Activated T-cell treated with anti-CD3 and anti-CD28 coated beads, Interleukin-2, amount 50 U/mL, for 4 hours (primary cell): ENCODE measurements around the gene TEX101. TPM values are rescaled to one million over a fixed set of nuclear protein-coding genes. Genes with fewer than 3 reads are reported as not detected.
"Not testable (repeated sequence)": the region's sequence is repeated elsewhere in the genome, so short reads cannot be mapped to it uniquely, and the experiment has no call there.

ENCODE experiments used
- ATAC-seq, 2 donors: fragments of 200-7000 bp; cut with Tn5 transposase; one replicate each; pipeline ENCODE4 v1.10.0; 2021
- DNase-seq: peaks from one replicate; pipeline ENCODE4 v3.0.0-alpha.2; 2020
- H3K27me3 Mint-ChIP-seq: one replicate; pipeline ENCODE4 v1.8.0; 2021; ENCODE audit warnings: low read depth, mixed read lengths
- H3K36me3 Mint-ChIP-seq: one replicate; pipeline ENCODE4 v1.8.0; 2022; ENCODE audit warnings: mixed read lengths; ENCODE audit not compliant: insufficient read depth
- H3K4me1 Mint-ChIP-seq: one replicate; pipeline ENCODE4 v1.8.0; 2021; ENCODE audit warnings: low read depth, mixed read lengths
- H3K4me3 Mint-ChIP-seq: one replicate; pipeline ENCODE4 v1.8.0; 2021; ENCODE audit warnings: mild to moderate bottlenecking, moderate library complexity, mixed read lengths
- H3K9me3 Mint-ChIP-seq: one replicate; pipeline ENCODE4 v1.8.0; 2021; ENCODE audit warnings: mixed read lengths
- total RNA-seq, 3 donors: library from RNA; stranded (reverse); gene quantifications; one replicate each; pipeline ENCODE4 v1.2.1, GENCODE V29; 2021

TEX101 gene
- total RNA-seq, 3 donors from 2014 or later, result not detected

GRCh38 chr19:43430976-43431375, 16.3 kb downstream of the TEX101 start:
- no peak for ATAC-seq
- no peaks in the 10 kb centered on the region for H3K27me3 Mint-ChIP-seq
- peaks cover 10% of the 10 kb centered on the region for H3K4me1 Mint-ChIP-seq
- no peaks in the 10 kb centered on the region for H3K36me3 Mint-ChIP-seq
- no peak overlapping the region for H3K4me3 Mint-ChIP-seq
- no peak for DNase-seq
- no peaks in the 10 kb centered on the region for H3K9me3 Mint-ChIP-seq

- DNase-seq (no peak), ATAC-seq (no peak)
- no peaks in the 10 kb centered on the region for H3K36me3 Mint-ChIP-seq
- no peaks in the 10 kb centered on the region for H3K27me3 Mint-ChIP-seq
- no peaks in the 10 kb centered on the region for H3K9me3 Mint-ChIP-seq
- H3K4me1 Mint-ChIP-seq, result peaks cover 30% of the 10 kb centered on the region
- no peak overlapping the region for H3K4me3 Mint-ChIP-seq
These were observed 18.6 kb downstream of the TEX101 start for GRCh38 chr19:43433358-43433673.

- ATAC-seq, result no peak
- no peaks in the 10 kb centered on the region for H3K36me3 Mint-ChIP-seq
- no peak for DNase-seq
- H3K4me1 Mint-ChIP-seq, result peaks cover 34% of the 10 kb centered on the region
- H3K27me3 Mint-ChIP-seq, result no peaks in the 10 kb centered on the region
- H3K9me3 Mint-ChIP-seq, result no peaks in the 10 kb centered on the region
- H3K4me3 Mint-ChIP-seq, result no peak overlapping the region
These were observed 19.0 kb downstream of the TEX101 start for GRCh38 chr19:43433689-43434088.

GRCh38 chr19:43435775-43436174, 21.1 kb downstream of the TEX101 start:
- H3K36me3 Mint-ChIP-seq, result no peaks in the 10 kb centered on the region
- DNase-seq (no peak), ATAC-seq (no peak)
- no peak overlapping the region for H3K4me3 Mint-ChIP-seq
- H3K4me1 Mint-ChIP-seq, result peaks cover 51% of the 10 kb centered on the region
- H3K27me3 Mint-ChIP-seq, result no peaks in the 10 kb centered on the region
- H3K9me3 Mint-ChIP-seq, result no peaks in the 10 kb centered on the region

- not testable (repeated sequence) for ATAC-seq, H3K9me3 Mint-ChIP-seq, H3K36me3 Mint-ChIP-seq, DNase-seq, H3K27me3 Mint-ChIP-seq, H3K4me3 Mint-ChIP-seq
- H3K4me1 Mint-ChIP-seq, result peaks cover 51% of the 10 kb centered on the region
These were observed 22.6 kb downstream of the TEX101 start for GRCh38 chr19:43437284-43437683.

GRCh38 chr19:43437712-43438111, 23.0 kb downstream of the TEX101 start:
- H3K36me3 Mint-ChIP-seq, result no peaks in the 10 kb centered on the region
- no peak for DNase-seq
- H3K4me1 Mint-ChIP-seq, result peaks cover 50% of the 10 kb centered on the region
- H3K27me3 Mint-ChIP-seq, result no peaks in the 10 kb centered on the region
- H3K4me3 Mint-ChIP-seq, result no peak overlapping the region
- ATAC-seq, result no peak
- no peaks in the 10 kb centered on the region for H3K9me3 Mint-ChIP-seq

GRCh38 chr19:43438291-43439031, 23.8 kb downstream of the TEX101 start:
- peaks cover 44% of the 10 kb centered on the region for H3K4me1 Mint-ChIP-seq
- no peaks in the 10 kb centered on the region for H3K36me3 Mint-ChIP-seq
- H3K27me3 Mint-ChIP-seq, result no peaks in the 10 kb centered on the region
- no peak for DNase-seq
- ATAC-seq, result peak in 1 of 2 donors; percentile 38
- H3K4me3 Mint-ChIP-seq, result peak overlapping the region; percentile 4
- H3K9me3 Mint-ChIP-seq, result no peaks in the 10 kb centered on the region

- Mint-ChIP-seq H3K9me3 (no peaks in the 10 kb centered on the region), H3K36me3 (no peaks in the 10 kb centered on the region), H3K27me3 (no peaks in the 10 kb centered on the region), H3K4me3 (peak overlapping the region; percentile 4), H3K4me1 (peaks cover 46% of the 10 kb centered on the region)
- DNase-seq (peak; percentile 27), ATAC-seq (peak; percentile 53 to 83)
These were observed 24.5 kb downstream of the TEX101 start for GRCh38 chr19:43439032-43439708.

- peaks cover 46% of the 10 kb centered on the region for H3K4me1 Mint-ChIP-seq
These were observed 25.0 kb downstream of the TEX101 start for GRCh38 chr19:43439709-43440063.

GRCh38 chr19:43441716-43442115, 27.0 kb downstream of the TEX101 start:
- H3K36me3 Mint-ChIP-seq, result no peaks in the 10 kb centered on the region
- peaks cover 42% of the 10 kb centered on the region for H3K4me1 Mint-ChIP-seq
- H3K4me3 Mint-ChIP-seq, result no peak overlapping the region
- no peak for DNase-seq
- no peaks in the 10 kb centered on the region for H3K9me3 Mint-ChIP-seq
- no peak for ATAC-seq
- H3K27me3 Mint-ChIP-seq, result no peaks in the 10 kb centered on the region

More at GRCh38 chr19:43439709-43440063, 25.0 kb downstream of the TEX101 start:
- ATAC-seq (no peak), DNase-seq (no peak)
- Mint-ChIP-seq H3K36me3 (no peaks in the 10 kb centered on the region), H3K27me3 (no peaks in the 10 kb centered on the region), H3K9me3 (no peaks in the 10 kb centered on the region), H3K4me3 (no peak overlapping the region)

- not testable (repeated sequence) for H3K4me3 Mint-ChIP-seq, H3K27me3 Mint-ChIP-seq, ATAC-seq, H3K36me3 Mint-ChIP-seq, DNase-seq, H3K9me3 Mint-ChIP-seq
- H3K4me1 Mint-ChIP-seq, result peaks cover 25% of the 10 kb centered on the region
These were observed 29.4 kb downstream of the TEX101 start for GRCh38 chr19:43444091-43444490.

- Mint-ChIP-seq H3K4me1 (peaks cover 21% of the 10 kb centered on the region), H3K9me3 (no peaks in the 10 kb centered on the region), H3K4me3 (no peak overlapping the region), H3K36me3 (no peaks in the 10 kb centered on the region), H3K27me3 (no peaks in the 10 kb centered on the region)
- DNase-seq (no peak), ATAC-seq (no peak)
These were observed 30.0 kb downstream of the TEX101 start for GRCh38 chr19:43444531-43445287.

GRCh38 chr19:43445426-43445825, 30.7 kb downstream of the TEX101 start:
- Mint-ChIP-seq H3K27me3 (no peaks in the 10 kb centered on the region), H3K36me3 (no peaks in the 10 kb centered on the region), H3K4me3 (no peak overlapping the region), H3K4me1 (peaks cover 17% of the 10 kb centered on the region), H3K9me3 (no peaks in the 10 kb centered on the region)
- DNase-seq (no peak), ATAC-seq (no peak)

GRCh38 chr19:43446746-43447489, 32.2 kb downstream of the TEX101 start:
- Mint-ChIP-seq H3K9me3 (no peaks in the 10 kb centered on the region), H3K27me3 (no peaks in the 10 kb centered on the region), H3K4me3 (no peak overlapping the region), H3K36me3 (peaks cover 2% of the 10 kb centered on the region), H3K4me1 (peaks cover 19% of the 10 kb centered on the region)
- ATAC-seq, result peak; percentile 86 to 87
- DNase-seq, result peak; percentile 80
